ENCODE data around the gene MRPL4. TPM values are rescaled to one million over a fixed set of nuclear protein-coding genes. Genes with fewer than 3 reads are reported as not detected.

MRPL4 gene
- polyA plus RNA-seq, 5 donors = 26.7 to 51.0 (median 30.5) TPM

- peak; percentile 94 for DNase-seq
Observed at GRCh38 chr19:10286803-10287737, 35.1 kb downstream of the MRPL4 start, which contains the start of gene ICAM4. Gene ICAM4 (plus strand): TSS chr19:10286955. CDS start chr19:10287013, 58 bp downstream.

DNA sequence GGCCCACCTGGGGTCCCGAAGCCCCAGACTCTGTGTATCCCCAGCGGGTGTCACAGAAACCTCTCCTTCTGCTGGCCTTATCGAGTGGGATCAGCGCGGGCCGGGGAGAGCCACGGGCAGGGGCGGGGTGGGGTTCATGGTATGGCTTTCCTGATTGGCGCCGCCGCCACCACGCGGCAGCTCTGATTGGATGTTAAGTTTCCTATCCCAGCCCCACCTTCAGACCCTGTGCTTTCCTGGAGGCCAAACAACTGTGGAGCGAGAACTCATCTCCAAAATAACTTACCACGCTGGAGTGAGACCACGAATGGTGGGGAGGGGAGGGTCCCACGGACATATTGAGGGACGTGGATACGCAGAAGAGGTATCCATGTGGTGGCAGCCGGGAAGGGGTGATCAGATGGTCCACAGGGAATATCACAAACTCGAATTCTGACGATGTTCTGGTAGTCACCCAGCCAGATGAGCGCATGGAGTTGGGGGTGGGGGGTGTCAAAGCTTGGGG is 36.7 kb downstream of the MRPL4 start:
- no peak for DNase-seq

GRCh38 chr19:10289167-10289835 is 37.3 kb downstream of the MRPL4 start:
- no peak for DNase-seq

GRCh38 chr19:10289836-10290356 is 37.9 kb downstream of the MRPL4 start, which contains the start of gene ICAM5:
Gene ICAM5 (plus strand): TSS chr19:10289952. CDS start chr19:10290044, 92 bp downstream.
- DNase-seq = no peak

- DNase-seq = no peak
Observed at GRCh38 chr19:10290357-10290875, 38.4 kb downstream of the MRPL4 start.

DNA sequence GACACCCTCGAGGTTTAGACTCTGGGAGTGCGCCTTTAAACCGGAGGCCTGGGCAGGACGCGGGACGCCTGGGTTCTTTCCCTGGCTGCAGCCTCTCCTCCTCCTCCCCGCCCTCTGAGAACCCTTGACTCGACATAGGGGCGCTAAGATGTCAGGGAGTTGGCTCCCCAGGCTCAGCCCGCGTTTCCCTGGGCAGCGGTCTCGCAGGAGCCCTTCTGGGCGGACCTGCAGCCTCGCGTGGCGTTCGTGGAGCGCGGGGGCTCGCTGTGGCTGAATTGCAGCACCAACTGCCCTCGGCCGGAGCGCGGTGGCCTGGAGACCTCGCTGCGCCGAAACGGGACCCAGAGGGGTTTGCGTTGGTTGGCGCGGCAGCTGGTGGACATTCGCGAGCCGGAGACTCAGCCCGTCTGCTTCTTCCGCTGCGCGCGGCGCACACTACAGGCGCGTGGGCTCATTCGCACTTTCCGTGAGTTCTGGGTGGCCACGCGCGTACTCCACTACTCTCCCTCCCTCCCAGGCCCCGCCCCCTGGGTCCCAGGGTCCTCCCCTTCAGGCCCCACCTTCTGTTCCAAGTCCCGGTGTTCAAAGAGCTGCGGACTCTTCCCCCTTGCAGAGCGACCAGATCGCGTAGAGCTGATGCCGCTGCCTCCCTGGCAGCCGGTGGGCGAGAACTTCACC is 39.0 kb downstream of the MRPL4 start:
- DNase-seq = no peak

DNA sequence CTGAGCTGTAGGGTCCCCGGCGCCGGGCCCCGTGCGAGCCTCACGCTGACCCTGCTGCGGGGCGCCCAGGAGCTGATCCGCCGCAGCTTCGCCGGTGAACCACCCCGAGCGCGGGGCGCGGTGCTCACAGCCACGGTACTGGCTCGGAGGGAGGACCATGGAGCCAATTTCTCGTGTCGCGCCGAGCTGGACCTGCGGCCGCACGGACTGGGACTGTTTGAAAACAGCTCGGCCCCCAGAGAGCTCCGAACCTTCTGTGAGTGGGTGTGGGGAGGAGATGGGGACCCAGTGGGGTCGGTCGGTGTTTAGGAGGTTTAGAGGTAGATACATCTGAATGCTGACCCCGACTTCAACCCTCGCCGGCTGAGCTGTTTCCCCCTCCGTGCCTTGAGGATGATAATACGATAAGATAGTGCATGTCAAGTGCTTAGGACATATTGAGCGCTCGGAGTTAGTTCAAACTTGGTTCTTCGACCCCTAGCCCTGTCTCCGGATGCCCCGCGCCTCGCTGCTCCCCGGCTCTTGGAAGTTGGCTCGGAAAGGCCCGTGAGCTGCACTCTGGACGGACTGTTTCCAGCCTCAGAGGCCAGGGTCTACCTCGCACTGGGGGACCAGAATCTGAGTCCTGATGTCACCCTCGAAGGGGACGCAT is 39.7 kb downstream of the MRPL4 start:
- DNase-seq = no peak

- no peak for DNase-seq
Observed at GRCh38 chr19:10292206-10292788, 40.3 kb downstream of the MRPL4 start.

- no peak for DNase-seq
Observed at GRCh38 chr19:10292789-10293636, 41.0 kb downstream of the MRPL4 start.

DNA sequence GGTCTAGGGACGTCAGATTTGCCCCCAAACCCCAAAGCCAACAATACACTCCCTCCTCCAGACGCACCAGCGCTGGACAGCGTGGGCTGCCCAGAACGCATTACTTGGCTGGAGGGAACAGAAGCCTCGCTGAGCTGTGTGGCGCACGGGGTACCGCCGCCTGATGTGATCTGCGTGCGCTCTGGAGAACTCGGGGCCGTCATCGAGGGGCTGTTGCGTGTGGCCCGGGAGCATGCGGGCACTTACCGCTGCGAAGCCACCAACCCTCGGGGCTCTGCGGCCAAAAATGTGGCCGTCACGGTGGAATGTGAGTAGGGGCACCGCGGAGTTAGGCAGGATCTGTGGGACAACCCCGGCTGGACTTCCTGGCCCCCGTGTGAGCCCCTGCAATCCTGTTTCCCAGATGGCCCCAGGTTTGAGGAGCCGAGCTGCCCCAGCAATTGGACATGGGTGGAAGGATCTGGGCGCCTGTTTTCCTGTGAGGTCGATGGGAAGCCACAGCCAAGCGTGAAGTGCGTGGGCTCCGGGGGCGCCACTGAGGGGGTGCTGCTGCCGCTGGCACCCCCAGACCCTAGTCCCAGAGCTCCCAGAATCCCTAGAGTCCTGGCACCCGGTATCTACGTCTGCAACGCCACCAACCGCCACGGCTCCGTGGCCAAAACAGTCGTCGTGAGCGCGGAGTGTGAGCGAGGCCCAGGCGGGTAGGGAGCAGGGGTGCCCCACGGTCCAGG is 41.8 kb downstream of the MRPL4 start:
- DNase-seq = no peak

DNA sequence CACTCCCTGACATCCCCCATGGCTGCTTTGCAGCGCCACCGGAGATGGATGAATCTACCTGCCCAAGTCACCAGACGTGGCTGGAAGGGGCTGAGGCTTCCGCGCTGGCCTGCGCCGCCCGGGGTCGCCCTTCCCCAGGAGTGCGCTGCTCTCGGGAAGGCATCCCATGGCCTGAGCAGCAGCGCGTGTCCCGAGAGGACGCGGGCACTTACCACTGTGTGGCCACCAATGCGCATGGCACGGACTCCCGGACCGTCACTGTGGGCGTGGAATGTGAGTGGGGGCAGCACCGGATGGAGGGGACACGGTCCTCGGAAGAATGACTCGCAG is 42.3 kb downstream of the MRPL4 start:
- DNase-seq = no peak

DNA sequence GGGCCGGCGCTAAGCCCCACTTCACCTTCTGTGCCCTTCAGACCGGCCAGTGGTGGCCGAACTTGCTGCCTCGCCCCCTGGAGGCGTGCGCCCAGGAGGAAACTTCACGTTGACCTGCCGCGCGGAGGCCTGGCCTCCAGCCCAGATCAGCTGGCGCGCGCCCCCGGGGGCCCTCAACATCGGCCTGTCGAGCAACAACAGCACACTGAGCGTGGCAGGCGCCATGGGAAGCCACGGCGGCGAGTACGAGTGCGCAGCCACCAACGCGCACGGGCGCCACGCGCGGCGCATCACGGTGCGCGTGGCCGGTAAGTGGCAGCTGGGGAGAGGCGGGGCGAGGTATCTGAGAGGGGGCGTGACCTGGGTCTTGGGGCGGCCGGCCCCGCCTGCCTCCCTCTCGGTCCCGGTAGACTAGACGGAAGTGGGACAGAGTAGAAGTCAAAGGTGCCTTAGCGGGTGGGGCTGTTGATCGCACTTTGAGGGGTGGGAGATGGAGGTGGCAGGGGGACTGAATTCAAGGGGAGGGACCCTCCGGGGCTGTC is 43.4 kb downstream of the MRPL4 start:
- no peak for DNase-seq

DNA sequence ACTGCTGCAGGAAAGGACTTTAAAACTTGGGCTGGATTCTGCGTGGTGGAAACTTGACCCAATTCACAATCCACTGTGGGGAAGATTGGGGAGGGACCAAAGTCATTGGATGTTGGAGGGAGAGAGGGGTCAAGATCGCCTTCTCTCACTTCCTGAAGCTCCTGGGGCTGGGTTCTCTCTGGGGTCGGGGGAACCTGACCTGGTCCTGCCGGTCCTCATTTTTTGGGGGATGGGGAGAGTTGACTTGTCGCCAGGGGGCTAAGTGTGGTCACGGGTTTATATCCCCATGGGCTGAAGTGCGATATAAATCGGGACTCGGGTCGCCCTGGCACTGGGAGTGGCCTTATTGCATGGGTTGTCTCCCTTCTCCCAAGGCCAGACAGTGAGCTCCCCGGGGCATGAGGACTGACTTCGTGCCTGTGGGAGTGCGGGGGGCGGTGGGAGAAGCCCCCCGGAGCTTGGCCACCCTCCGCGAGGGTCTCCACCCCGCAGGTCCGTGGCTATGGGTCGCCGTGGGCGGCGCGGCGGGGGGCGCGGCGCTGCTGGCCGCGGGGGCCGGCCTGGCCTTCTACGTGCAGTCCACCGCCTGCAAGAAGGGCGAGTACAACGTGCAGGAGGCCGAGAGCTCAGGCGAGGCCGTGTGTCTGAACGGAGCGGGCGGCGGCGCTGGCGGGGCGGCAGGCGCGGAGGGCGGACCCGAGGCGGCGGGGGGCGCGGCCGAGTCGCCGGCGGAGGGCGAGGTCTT is 44.0 kb downstream of the MRPL4 start:
- DNase-seq = no peak

GRCh38 chr19:10299545-10300458 is 47.8 kb downstream of the MRPL4 start:
- no peak for DNase-seq

GRCh38 chr19:10305139-10305806 is 53.3 kb downstream of the MRPL4 start:
- DNase-seq = no peak

DNA sequence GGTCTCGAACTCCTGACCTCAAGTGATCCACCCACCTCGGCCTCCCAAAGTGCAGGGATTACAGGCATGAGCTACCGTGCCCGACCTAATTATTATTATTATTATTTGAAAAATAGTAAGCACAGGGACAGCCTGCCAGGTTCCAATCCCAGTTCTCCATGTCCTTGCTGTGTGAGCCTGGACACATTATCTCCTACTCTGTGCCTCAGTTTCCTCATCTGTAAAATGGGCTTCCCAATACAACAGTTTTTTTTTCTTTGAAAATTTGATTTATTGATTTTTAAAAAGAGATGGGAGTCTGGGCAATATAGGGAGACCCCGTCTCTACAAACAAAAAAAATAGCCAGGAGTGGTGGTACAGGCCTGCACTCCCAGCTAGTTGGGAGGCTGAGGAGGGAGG is 54.3 kb downstream of the MRPL4 start:
- no peak for DNase-seq
